K562 (cell line): ENCODE measurements around the gene DNAI7. TPM values are rescaled to one million over a fixed set of nuclear protein-coding genes. Genes with fewer than 3 reads are reported as not detected.

Experiments used
- ATAC-seq: fragments of 200-7000 bp; cut with Tn5 transposase; 3 replicates; pipeline ENCODE4 v1.9.1; 2020; ENCODE audit warnings: moderate library complexity
- BruUV-seq: library from RNA; stranded (reverse); fragments of 400-500 nt; replicated peaks from 2 replicates; lab custom pipeline; 2021; lab: Mats Ljungman, UMichigan
- CTCF ChIA-PET: fragments of 300-600 bp; formaldehyde crosslinking; extraction: SDS; loops from one replicate; lab custom pipeline; 2021; ENCODE audit warnings: low intra/inter-chr PET ratio; lab: Yijun Ruan, JAX
- POLR2A ChIA-PET: fragments of 300-600, 350-650 bp; sonication (Branson Sonifier 250); formaldehyde crosslinking; extraction: SDS; loops from one replicate; lab custom pipeline; 2021; ENCODE audit warnings: antibody characterized with exemption, inconsistent platforms; lab: Yijun Ruan, JAX
- DNase-seq, 4 experiments: peaks; one replicate each; pipeline versions ENCODE4 v3.0.0 to v3.0.0-alpha.2; 2011 to 2018; ENCODE audit warnings: low spot score in 3 of 4, mixed read lengths in 3 of 4; ENCODE audit errors: extremely low read depth in 1 of 4
- FAIRE-seq: peaks from 2 replicates; lab custom pipeline; 2011; peaks lifted over from hg19 to GRCh38; lab: Jason Lieb, UNC
- H2AFZ ChIP-seq: 2 replicates; pipeline ENCODE4 v1.6.0; 2011; ENCODE audit warnings: low read depth, low read length, control low read depth, inconsistent platforms
- H3K27ac ChIP-seq: fragments of 200-600 bp; 3 replicates; pipeline ENCODE4 v1.8.0; 2011; ENCODE audit warnings: low read depth, mild to moderate bottlenecking, control low read depth, inconsistent platforms, low read length, moderate library complexity, mixed read lengths; ENCODE audit errors: extremely low read depth
- H3K27me3 ChIP-seq, 2 experiments: fragments of 300-600 bp in 1 of 2; 2 replicates in 1 of 2; 3 replicates in 1 of 2; pipeline versions ENCODE4 v1.6.0 to v1.8.0; 2011; ENCODE audit warnings: inconsistent platforms in 2 of 2, low read length in 2 of 2, mild to moderate bottlenecking in 1 of 2, mixed read lengths in 1 of 2, moderate library complexity in 1 of 2; ENCODE audit not compliant: control insufficient read depth in 2 of 2, insufficient read depth in 2 of 2
- H3K36me3 ChIP-seq: fragments of 300-600 bp; 3 replicates; pipeline ENCODE4 v1.8.0; 2011; ENCODE audit warnings: mild to moderate bottlenecking, low read length, inconsistent platforms; ENCODE audit not compliant: control insufficient read depth, insufficient read depth
- H3K4me1 ChIP-seq, 2 experiments: fragments of 200-600 bp in 1 of 2; replicated peaks in 1 of 2; 2 replicates in 1 of 2; 3 replicates in 1 of 2; pipeline versions ENCODE4 v1.5.1 to v1.8.0; 2011; ENCODE audit warnings: inconsistent platforms in 2 of 2, low read length in 2 of 2, mild to moderate bottlenecking in 1 of 2, mixed read lengths in 1 of 2, moderate library complexity in 1 of 2; ENCODE audit not compliant: control insufficient read depth in 2 of 2, insufficient read depth in 2 of 2
- H3K4me2 ChIP-seq: 2 replicates; pipeline ENCODE4 v1.6.1; 2011; ENCODE audit warnings: low read length, control low read depth, inconsistent platforms, mixed read lengths; ENCODE audit not compliant: insufficient read depth
- H3K4me3 ChIP-seq: fragments of 200-600 bp; sonication (generic), shearing (Covaris generic); 2 replicates; pipeline ENCODE4 v1.5.1; 2016; ENCODE audit warnings: control low read depth, inconsistent platforms
- H3K79me2 ChIP-seq: fragments of 200-600 bp; 3 replicates; pipeline ENCODE4 v1.8.0; 2011; ENCODE audit warnings: low read length, inconsistent platforms; ENCODE audit not compliant: control insufficient read depth, insufficient read depth
- H3K9ac ChIP-seq, 2 experiments: 2 replicates each; pipeline versions ENCODE4 v1.6.0 to v1.6.1; 2011; ENCODE audit warnings: low read depth in 2 of 2, low read length in 2 of 2, control low read depth in 1 of 2, inconsistent platforms in 1 of 2, mild to moderate bottlenecking in 1 of 2, mixed read lengths in 1 of 2; ENCODE audit not compliant: insufficient read depth in 1 of 2
- H3K9me1 ChIP-seq: one replicate; pipeline ENCODE4 v1.6.0; 2011; ENCODE audit warnings: inconsistent platforms, mild to moderate bottlenecking, low read length, moderate library complexity; ENCODE audit not compliant: control insufficient read depth, insufficient read depth
- H3K9me3 ChIP-seq: replicated peaks from 2 replicates; pipeline ENCODE4 v1.5.1; 2011; ENCODE audit warnings: low read depth, low read length, inconsistent platforms; ENCODE audit not compliant: control insufficient read depth, insufficient read depth
- H4K20me1 ChIP-seq: replicated peaks from 2 replicates; pipeline ENCODE4 v1.6.1; 2011; ENCODE audit warnings: low read length, inconsistent platforms, mixed read lengths; ENCODE audit not compliant: control insufficient read depth, insufficient read depth
- CC2D1A ChIP-seq: fragments of 450-650 bp; IDR thresholded peaks from 2 replicates; pipeline ENCODE4 v1.6.1; 2017; ENCODE audit warnings: mild to moderate bottlenecking
- CHCHD3 ChIP-seq: fragments of 250-450 bp; sonication (Bioruptor Pico); IDR thresholded peaks from 2 replicates; pipeline ENCODE4 v2.1.2; 2022; ENCODE audit warnings: mild to moderate bottlenecking
- NR2C1 ChIP-seq, 2 experiments: fragments of 450-650 bp; IDR thresholded peaks; 2 replicates each; pipeline ENCODE4 v1.6.1; 2017; ENCODE audit warnings: mild to moderate bottlenecking in 2 of 2, antibody characterized with exemption in 1 of 2, inconsistent platforms in 1 of 2, missing compliant biosample characterization in 1 of 2, missing genetic modification characterization in 1 of 2
- RAD21 ChIP-seq, 2 experiments: fragments of 250-450 bp in 1 of 2; fragments of 450-650 bp in 1 of 2; sonication (Bioruptor Pico) in 1 of 2; formaldehyde crosslinking in 1 of 2; IDR thresholded peaks in 1 of 2; conservative IDR thresholded peaks in 1 of 2; 2 replicates each; pipeline versions ENCODE4 v1.4.0 to v1.8.0; 2020 to 2022; ENCODE audit warnings: mild to moderate bottlenecking in 2 of 2, moderate library complexity in 1 of 2
- RBM34 ChIP-seq: fragments of 200-400 bp; formaldehyde crosslinking; IDR thresholded peaks from 2 replicates; pipeline ENCODE4 v1.6.1; 2018; ENCODE audit warnings: low read length, borderline replicate concordance; ENCODE audit not compliant: insufficient read depth
- ZEB2 ChIP-seq: fragments of 450-650 bp; IDR thresholded peaks from 2 replicates; pipeline ENCODE4 v1.6.1; 2016
- ZNF347 ChIP-seq: fragments of 450-650 bp; formaldehyde crosslinking; IDR thresholded peaks from 2 replicates; pipeline ENCODE4 v1.4.0; 2020; ENCODE audit warnings: low read depth, mild to moderate bottlenecking, moderate library complexity
- ZNF778 ChIP-seq: fragments of 450-650 bp; formaldehyde crosslinking; IDR thresholded peaks from 2 replicates; pipeline ENCODE4 v1.4.0; 2020; ENCODE audit warnings: mild to moderate bottlenecking, moderate library complexity
- WGBS: fragments of 100-300 bp; shearing (Covaris generic); methylation state at CpG from one replicate; pipeline ENCODE4 v1.1.6; 2016; ENCODE audit warnings: low coverage, mixed read lengths; ENCODE audit not compliant: insufficient coverage; ENCODE audit errors: missing lambda C conversion rate; 5-methylcytosine and 5-hydroxymethylcytosine counted together
- in situ Hi-C: fragments of 300-500 bp; cut with MboI; formaldehyde crosslinking; loops from 4 replicates; pipeline ENCODE4 v1.15.0; 2018; ENCODE audit warnings: inconsistent platforms, mixed read lengths
- intact Hi-C: fragments of 100-400 bp; cut with micrococcal nuclease; formaldehyde crosslinking; loops from 2 replicates; pipeline ENCODE4 v1.14.2; 2022
- polyA plus RNA-seq, 8 experiments: library from polyadenylated mRNA; depleted of rRNA in 4 of 8; stranded (reverse) in 5 of 8; unstranded in 3 of 8; fragments of >200 nt; fragmentation: Nextera tagmentation in 2 of 8; fragmentation: Illumina TruSeq in 1 of 8; extraction: Ambion mirVana in 2 of 8; extraction: Trizol in 1 of 8; gene quantifications; 2 replicates each; pipeline versions ENCODE4 v1.2.1 to v1.2.3, GENCODE V29; 2011 to 2014; ENCODE audit warnings: inconsistent platforms in 1 of 8, missing spikeins in 1 of 8
- total RNA-seq, 7 experiments: library from RNA; depleted of rRNA in 6 of 7; stranded (reverse); fragments of >200 nt in 6 of 7; fragmentation: Illumina TruSeq in 2 of 7; extraction: Trizol in 2 of 7; gene quantifications; 2 replicates each; pipeline versions ENCODE4 v1.2.1 to v1.2.3, GENCODE V29; 2011 to 2021; ENCODE audit warnings: low replicate concordance in 1 of 7
- TF ChIP-seq, protein P1 (sequence below): fragments of 450-650 bp; IDR thresholded peaks from 2 replicates; pipeline ENCODE4 v1.6.1; 2016; ENCODE audit warnings: low read depth
- TF ChIP-seq, protein P2 (sequence below): sonication (generic); formaldehyde crosslinking; IDR thresholded peaks from 2 replicates; pipeline ENCODE4 v1.8.0; 2022; ENCODE audit warnings: mild to moderate bottlenecking, missing genetic modification reagents

Gene DNAI7
- total and polyA plus RNA-seq, 9 of the 15 experiments (the other 6 are each of a cell fraction or from before 2014, with no cell fraction given): 0.06 to 0.76 (median 0.17) TPM; not detected in 1

DNA sequence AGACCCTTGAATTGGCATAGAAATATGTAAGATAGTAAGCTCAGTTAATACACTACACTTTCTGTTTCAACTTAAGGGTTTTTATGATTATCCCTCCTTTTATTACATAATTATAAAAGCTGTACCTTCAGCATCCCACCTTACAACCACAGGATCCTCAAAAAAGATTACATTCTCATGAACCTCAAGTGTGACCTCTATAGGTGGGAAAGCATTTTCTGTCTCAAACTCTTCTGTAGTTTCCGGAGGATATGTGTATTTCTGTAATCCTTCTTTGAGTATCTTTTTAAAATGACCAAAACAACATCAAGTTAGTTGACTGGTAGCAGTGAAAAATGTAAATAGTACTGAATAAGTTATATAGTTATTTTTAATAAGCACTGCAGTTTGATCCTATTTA is 75.9 kb downstream of the DNAI7 start:
- POLR2A ChIA-PET: interaction anchor here (0.6 kb wide), 1 partner anchor 266 kb away, joined by 4 read pairs; no protein-coding TSS in a partner anchor
- TF ChIP-seq NR2C1 (IDR thresholded peaks at IDR 0.05) (no peak), NR2C1 (tag; IDR thresholded peaks at IDR 0.05) (no peak), RAD21 (CRISPR knock-in tag; conservative IDR thresholded peaks at IDR 0.05 in 1 of 2, IDR thresholded peaks at IDR 0.05 in 1 of 2) (peak; percentile 20 to 54; a peak in 2 of 4 replicates), RBM34 (no peak), ZNF347 (CRISPR knock-in tag) (no peak), CHCHD3 (CRISPR knock-in tag) (no peak), ZEB2 (no peak), CC2D1A (no peak), ZNF778 (CRISPR knock-in tag) (no peak)
- TF ChIP-seq, protein P1, sequence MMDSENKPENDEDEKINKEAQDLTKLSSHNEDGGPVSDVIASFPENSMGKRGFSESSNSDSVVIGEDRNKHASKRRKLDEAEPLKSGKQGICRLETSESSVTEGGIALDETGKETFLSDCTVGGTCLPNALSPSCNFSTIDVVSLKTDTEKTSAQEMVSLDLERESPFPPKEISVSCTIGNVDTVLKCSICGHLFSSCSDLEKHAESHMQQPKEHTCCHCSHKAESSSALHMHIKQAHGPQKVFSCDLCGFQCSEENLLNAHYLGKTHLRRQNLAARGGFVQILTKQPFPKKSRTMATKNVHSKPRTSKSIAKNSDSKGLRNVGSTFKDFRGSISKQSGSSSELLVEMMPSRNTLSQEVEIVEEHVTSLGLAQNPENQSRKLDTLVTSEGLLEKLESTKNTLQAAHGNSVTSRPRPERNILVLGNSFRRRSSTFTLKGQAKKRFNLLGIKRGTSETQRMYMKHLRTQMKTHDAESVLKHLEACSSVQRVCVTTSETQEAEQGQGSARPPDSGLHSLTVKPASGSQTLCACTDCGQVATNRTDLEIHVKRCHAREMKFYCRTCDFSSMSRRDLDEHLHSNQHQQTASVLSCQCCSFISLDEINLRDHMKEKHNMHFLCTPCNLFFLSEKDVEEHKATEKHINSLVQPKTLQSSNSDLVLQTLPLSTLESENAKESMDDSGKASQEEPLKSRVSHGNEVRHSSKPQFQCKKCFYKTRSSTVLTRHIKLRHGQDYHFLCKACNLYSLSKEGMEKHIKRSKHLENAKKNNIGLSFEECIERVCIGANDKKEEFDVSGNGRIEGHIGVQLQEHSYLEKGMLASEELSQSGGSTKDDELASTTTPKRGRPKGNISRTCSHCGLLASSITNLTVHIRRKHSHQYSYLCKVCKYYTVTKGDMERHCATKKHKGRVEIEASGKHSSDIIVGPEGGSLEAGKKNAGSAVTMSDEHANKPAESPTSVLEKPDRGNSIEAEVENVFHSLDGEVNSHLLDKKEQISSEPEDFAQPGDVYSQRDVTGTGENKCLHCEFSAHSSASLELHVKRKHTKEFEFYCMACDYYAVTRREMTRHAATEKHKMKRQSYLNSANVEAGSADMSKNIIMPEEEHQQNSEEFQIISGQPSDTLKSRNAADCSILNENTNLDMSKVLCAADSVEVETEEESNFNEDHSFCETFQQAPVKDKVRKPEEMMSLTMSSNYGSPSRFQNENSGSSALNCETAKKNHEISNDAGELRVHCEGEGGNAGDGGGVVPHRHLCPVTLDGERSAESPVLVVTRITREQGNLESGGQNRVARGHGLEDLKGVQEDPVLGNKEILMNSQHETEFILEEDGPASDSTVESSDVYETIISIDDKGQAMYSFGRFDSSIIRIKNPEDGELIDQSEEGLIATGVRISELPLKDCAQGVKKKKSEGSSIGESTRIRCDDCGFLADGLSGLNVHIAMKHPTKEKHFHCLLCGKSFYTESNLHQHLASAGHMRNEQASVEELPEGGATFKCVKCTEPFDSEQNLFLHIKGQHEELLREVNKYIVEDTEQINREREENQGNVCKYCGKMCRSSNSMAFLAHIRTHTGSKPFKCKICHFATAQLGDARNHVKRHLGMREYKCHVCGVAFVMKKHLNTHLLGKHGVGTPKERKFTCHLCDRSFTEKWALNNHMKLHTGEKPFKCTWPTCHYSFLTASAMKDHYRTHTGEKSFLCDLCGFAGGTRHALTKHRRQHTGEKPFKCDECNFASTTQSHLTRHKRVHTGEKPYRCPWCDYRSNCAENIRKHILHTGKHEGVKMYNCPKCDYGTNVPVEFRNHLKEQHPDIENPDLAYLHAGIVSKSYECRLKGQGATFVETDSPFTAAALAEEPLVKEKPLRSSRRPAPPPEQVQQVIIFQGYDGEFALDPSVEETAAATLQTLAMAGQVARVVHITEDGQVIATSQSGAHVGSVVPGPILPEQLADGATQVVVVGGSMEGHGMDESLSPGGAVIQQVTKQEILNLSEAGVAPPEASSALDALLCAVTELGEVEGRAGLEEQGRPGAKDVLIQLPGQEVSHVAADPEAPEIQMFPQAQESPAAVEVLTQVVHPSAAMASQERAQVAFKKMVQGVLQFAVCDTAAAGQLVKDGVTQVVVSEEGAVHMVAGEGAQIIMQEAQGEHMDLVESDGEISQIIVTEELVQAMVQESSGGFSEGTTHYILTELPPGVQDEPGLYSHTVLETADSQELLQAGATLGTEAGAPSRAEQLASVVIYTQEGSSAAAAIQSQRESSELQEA: no peak
- TF ChIP-seq, protein P2, sequence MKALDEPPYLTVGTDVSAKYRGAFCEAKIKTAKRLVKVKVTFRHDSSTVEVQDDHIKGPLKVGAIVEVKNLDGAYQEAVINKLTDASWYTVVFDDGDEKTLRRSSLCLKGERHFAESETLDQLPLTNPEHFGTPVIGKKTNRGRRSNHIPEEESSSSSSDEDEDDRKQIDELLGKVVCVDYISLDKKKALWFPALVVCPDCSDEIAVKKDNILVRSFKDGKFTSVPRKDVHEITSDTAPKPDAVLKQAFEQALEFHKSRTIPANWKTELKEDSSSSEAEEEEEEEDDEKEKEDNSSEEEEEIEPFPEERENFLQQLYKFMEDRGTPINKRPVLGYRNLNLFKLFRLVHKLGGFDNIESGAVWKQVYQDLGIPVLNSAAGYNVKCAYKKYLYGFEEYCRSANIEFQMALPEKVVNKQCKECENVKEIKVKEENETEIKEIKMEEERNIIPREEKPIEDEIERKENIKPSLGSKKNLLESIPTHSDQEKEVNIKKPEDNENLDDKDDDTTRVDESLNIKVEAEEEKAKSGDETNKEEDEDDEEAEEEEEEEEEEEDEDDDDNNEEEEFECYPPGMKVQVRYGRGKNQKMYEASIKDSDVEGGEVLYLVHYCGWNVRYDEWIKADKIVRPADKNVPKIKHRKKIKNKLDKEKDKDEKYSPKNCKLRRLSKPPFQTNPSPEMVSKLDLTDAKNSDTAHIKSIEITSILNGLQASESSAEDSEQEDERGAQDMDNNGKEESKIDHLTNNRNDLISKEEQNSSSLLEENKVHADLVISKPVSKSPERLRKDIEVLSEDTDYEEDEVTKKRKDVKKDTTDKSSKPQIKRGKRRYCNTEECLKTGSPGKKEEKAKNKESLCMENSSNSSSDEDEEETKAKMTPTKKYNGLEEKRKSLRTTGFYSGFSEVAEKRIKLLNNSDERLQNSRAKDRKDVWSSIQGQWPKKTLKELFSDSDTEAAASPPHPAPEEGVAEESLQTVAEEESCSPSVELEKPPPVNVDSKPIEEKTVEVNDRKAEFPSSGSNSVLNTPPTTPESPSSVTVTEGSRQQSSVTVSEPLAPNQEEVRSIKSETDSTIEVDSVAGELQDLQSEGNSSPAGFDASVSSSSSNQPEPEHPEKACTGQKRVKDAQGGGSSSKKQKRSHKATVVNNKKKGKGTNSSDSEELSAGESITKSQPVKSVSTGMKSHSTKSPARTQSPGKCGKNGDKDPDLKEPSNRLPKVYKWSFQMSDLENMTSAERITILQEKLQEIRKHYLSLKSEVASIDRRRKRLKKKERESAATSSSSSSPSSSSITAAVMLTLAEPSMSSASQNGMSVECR (CRISPR knock-in tag): no peak

More for the DNA sequence above, 75.9 kb downstream of the DNAI7 start:
- in situ Hi-C loops: loop anchor here (10.0 kb wide), 1 partner anchor 134 kb away; no protein-coding TSS in a partner anchor
- no TSS peak for BruUV-seq
- Histone ChIP-seq H3K4me1 (no peaks in the 10 kb centered on the region), H3K4me3 (no peak overlapping the region), H3K79me2 (no peaks in the 10 kb centered on the region), H3K27ac (no peak overlapping the region), H2AFZ (no peak overlapping the region), H3K27me3 (no peaks in the 10 kb centered on the region; a peak in 1 of 5 replicates), H3K9me1 (no peaks in the 10 kb centered on the region), H3K9me3 (no peaks in the 10 kb centered on the region), H3K4me2 (no peak overlapping the region), H4K20me1 (no peaks in the 10 kb centered on the region), H3K9ac (no peak overlapping the region), H3K36me3 (no peaks in the 10 kb centered on the region)
- intact Hi-C loops: loop anchor here (10.0 kb wide), 1 partner anchor 64 kb away; a partner anchor contains a TSS
- 0% methylated on average over 1 of the region's 1 CpG for WGBS
- CTCF ChIA-PET: interaction anchor here (0.7 kb wide), 1 partner anchor 128 kb away, joined by 6 read pairs; no protein-coding TSS in a partner anchor
- ATAC-seq (peak; percentile 40; the same call in 1 of the 3 replicates), DNase-seq (no peak), FAIRE-seq (no peak)
